HG02588 (cell line): ENCODE data around the gene HSD3B7.
"Not testable (repeated sequence)": the region's sequence is repeated elsewhere in the genome, so short reads cannot be mapped to it uniquely, and the experiment has no call there.

ENCODE experiments used
- ATAC-seq: cut with Tn5 transposase; IDR thresholded peaks from one replicate; pipeline ENCODE4 v1.9.1; 2021; ENCODE audit warnings: mild to moderate bottlenecking, moderate library complexity; ENCODE audit not compliant: unreplicated experiment

Gene HSD3B7

DNA sequence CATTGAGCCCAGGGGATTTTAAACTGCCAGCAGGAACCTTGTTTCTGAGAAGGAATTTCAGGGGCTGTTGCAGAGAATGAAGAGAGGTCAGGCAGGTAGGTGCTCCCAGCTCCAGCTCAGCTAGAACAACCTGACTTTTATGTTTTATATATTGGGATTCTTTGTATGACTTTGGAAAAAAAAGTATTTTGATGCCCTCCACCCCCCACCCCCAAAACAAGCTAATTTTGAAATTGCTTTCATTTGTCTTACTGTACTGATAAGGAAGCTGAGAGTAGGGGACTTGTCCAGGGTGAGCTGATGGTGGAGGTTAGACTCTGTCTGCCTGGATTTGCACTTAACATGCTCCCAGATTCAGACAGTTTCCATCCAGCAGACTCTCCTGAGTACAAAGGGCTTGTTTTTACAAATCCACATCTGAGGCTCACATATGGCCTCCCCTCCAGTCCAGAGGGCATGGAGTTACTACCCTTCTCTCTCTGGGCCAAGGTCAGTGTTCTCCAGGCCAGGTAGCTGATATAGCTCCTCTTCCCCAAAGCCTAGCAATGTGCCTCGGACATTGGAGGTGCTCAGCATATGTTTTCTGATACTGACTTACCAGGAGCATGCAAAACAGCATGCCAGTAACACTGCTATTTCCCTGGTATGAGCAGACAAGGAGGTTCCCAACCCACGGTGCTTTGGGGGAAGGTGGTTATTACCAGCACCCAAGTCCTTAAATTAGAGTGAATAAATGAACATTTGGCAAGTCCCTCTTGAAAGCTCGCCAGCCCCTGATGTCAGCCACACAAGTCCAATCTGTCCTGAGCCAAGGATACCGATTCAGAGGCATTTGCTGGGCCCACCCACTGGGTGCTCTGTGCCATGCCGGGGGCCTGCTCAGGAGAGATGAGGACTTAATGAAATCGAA lies 14.1 kb downstream of the HSD3B7 start:
- no peak for ATAC-seq

DNA sequence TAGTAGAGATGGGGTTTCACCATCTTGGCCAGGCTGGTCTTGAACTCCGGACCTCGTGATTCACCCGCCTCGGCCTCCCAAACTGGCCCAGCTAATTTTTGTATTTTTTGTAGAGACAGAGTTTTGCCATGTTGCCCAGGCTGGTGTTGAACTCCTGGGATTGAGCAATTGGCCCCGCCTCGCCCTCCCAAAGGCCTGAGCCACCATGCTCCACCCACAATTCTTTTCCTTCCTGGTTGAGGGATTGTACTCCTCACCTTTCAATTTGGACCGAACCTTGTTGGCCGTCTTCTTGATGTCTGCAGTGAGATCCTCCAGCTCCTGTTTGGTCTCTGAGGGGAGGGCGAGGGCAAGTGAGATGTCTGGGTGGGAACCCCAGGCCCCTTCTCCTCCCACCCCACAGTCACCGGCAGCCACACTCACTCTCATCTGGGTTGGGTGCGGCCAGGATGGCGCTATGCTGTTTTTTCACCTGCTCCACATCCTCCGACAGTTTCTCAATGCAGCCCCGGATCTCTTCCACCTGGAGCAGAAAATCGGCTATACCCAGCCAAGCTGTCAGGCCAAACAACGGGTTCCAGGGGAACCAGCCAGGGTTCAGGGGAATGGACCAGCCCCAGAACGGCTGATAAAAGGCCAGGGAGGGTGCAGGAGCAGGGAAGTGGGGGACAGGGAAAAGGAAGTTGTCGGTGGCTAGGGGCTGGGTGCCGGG lies 15.8 kb downstream of the HSD3B7 start:
- no peak for ATAC-seq

DNA sequence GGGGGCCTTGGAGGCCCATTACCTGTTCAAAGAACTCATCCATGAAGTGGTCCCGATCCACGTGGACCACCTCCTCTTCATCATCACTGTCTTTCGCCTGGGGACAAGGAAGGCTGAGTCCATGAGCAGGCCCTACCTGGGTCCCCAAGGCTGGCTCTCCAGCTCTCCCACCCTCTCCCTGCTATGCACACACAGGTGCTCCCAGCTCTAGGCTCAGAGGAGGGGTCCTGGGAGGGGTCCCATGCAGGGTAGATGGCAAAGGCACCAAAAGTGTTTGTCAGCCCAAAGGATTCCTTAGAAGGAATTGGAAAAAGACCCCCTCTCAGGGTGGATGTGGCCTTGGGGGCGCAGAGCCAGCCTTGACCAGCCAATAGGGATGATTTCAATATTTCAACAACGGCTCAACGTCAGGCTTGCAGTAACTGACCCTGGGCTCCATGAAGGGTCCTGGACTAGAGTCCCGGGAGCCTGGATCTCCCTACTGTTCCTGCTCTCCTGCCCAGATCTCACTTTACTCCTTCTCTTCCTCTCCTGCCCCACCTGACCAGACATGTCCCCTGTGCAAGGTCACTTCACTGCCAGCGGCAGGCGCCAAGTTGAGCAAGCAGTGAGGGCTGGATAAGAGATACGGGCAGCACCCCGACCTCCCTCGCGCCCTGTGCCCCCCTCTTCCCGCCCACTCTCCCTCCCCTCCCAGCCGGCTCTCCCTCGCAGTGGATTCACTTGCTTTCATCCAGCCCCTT lies 16.7 kb downstream of the HSD3B7 start:
- no peak for ATAC-seq

DNA sequence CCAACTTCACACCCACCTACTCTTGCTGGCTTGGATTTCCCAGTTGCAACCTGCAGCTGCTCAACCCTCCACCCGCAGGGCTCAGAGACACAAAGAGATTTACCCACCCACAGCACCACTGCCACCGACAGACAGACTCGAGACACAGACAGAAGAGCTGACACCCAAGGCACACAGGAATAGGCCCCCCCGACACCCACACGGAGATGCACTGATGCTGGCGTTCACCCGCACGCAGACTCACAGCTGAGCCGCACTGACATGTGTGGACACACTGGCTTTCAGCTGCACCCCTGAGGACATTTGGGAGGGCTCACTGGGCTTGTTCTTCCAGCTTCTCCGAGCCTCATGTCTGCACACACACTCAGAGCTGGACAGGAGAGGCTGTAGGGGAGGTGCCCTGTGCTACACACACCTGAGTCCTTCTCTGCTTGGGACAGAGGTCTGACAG lies 17.3 kb downstream of the HSD3B7 start:
- ATAC-seq: no peak

GRCh38 chr16:31002862-31003341 lies 17.9 kb downstream of the HSD3B7 start:
- no peak for ATAC-seq

GRCh38 chr16:31003744-31004143 lies 18.7 kb downstream of the HSD3B7 start:
- no peak for ATAC-seq

GRCh38 chr16:31004658-31005057 lies 19.7 kb downstream of the HSD3B7 start:
- ATAC-seq: no peak

DNA sequence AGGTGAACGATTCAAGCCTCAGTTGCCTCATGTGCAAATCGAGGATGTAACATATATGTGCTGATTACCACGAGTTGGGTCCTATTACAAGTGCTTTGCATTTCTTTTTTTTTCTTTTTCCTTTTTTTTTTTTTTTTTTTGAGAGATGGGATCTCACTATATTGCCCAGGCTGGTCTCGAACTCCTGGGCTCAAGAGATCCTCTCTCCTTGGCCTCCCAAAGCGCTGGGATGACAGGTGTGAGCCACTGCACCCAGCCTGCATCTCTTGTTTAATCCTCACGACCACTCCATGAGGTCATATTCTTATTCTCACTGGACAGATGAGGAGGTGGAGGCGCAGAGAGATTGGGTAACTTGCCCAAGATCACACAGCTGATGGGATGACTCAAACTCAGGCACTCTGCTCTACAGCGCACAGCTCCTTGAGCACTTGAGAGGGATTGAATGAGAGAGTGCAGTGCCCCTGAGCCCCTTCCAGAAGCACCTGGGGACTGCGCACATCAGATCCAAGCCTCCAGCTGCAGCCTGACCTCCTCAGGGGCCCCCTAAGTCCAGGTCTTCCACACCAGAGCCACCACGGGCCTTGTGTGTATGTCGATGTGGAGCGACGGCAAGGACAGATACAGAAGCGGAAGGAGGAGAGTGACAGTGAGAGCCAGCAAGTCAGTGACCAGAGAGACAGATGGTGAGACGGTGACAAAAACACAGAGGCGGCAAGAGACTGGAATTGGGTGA lies 20.5 kb downstream of the HSD3B7 start:
- no peak for ATAC-seq

DNA sequence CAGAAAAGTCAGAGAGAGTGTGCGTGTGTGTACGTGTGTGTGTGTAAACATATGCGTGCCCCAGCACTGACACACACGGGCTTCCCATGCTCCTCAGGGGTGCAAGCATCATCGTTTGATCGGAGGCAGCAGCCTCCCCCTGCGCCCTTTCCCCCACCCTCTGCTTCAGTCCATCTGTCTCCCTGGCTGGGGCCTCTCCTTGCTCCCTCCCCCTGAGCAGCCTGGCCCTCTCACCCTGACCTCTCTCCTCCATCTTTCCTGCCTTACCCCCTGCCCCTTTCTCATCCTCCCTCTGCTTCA lies 21.0 kb downstream of the HSD3B7 start:
- ATAC-seq: no peak

GRCh38 chr16:31006589-31006988 lies 21.6 kb downstream of the HSD3B7 start:
- no peak for ATAC-seq

- ATAC-seq: no peak
Observed at GRCh38 chr16:31007684-31008083, 22.7 kb downstream of the HSD3B7 start.

DNA sequence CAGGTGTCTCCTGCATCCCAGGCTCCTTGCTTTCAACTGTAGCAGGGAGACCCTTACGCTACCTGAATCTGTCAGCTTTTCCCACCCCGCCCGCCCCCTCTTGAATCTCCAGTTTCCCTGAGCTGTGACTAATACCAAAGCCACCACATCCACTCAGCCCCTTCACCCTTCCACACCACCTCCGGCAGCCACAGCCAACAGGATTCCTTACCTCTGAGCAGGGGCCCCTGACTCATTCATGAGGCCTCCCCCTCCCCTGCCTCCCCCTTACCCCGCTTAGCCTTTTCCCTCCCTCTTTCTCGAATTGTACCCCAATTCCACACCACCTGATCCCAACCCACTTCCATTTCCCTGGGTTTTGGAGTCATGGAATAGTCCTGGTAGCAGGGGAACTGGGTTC lies 23.1 kb downstream of the HSD3B7 start:
- ATAC-seq: no peak

GRCh38 chr16:31008551-31008950 lies 23.5 kb downstream of the HSD3B7 start:
- ATAC-seq: no peak

DNA sequence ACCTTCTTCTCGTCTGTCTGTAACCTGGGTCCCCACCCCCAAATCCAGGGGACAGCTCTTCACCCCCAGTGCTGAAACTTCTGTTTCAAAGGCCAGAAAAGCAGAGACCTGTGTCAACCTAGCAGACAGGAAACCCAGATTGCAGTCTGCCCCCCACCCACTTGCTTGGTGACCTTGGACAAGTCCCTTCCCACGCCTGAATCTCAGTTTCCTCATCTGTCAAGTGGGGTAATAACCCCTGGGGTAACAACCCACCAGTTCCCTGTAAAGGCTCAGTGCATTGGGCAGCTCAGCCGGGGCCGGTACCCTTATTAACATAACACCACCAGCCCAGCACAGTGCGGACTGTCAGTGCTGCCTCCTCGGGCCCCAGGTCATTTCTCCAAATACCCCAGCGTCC lies 24.1 kb downstream of the HSD3B7 start:
- ATAC-seq: no peak

- ATAC-seq: no peak
Observed at GRCh38 chr16:31009894-31010584, 25.0 kb downstream of the HSD3B7 start.

DNA sequence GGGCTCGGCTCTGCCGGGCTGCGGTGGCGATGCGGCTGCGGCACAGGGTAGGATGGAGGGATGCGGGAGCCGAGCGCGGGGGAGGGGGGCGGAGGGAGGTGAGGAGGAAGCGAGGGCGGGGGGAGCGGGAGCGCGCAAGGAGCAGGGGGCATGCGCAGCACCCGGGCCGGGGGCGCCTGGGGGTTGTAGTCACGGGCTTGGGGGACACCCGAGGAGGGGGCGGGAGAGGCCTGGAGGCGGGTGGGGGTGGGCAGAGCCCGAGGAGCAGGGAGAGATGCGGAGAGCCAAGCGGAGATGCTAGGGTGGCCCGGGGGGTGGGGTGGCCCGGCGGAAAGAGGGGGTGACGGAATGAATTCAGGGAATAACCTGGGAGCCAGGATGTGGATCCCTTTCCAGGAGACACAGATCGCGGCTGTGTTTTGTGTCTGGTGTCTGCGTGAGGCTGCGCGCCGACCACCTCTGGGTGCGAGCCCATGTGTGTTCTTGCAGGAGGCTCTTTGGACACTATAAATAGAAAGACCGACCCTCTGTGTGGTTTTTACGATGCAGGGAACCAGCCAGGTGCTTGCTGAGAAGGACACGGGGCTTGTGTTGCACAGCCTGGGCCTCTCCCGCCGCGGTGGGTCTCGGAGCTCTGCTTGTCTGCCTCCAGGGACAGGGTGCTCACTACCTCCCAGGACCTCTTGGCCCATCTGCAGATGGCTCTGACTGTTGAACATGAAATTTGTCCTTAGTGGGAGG lies 25.7 kb downstream of the HSD3B7 start, which contains the start of gene STX1B:
Gene STX1B, minus strand, starts transcription at position 54 of the 741 bp plus-strand sequence. CDS start 242 bp downstream, outside the sequence.
- ATAC-seq: no peak

- not testable (repeated sequence) for ATAC-seq
Observed at GRCh38 chr16:31011815-31012214, 26.8 kb downstream of the HSD3B7 start.

DNA sequence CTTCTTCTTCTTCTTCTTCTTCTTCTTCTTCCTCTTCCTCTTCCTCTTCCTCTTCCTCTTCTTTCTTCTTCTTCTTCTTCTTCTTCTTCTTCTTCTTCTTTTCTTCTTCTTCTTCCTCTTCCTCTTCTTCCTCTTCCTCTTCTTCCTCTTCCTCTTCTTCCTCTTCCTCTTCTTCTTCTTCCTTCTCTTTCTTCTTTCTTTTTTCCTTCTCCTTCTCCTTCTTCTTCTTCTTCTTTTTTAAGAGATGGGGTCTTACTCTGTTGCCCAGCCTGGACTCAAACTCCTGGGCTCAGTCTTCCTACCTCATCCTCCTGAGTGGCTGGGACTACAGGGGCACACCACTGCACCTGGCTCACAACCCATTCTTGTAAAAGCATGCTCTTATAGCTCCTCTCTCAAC lies 28.3 kb downstream of the HSD3B7 start:
- ATAC-seq: not testable (repeated sequence)

DNA sequence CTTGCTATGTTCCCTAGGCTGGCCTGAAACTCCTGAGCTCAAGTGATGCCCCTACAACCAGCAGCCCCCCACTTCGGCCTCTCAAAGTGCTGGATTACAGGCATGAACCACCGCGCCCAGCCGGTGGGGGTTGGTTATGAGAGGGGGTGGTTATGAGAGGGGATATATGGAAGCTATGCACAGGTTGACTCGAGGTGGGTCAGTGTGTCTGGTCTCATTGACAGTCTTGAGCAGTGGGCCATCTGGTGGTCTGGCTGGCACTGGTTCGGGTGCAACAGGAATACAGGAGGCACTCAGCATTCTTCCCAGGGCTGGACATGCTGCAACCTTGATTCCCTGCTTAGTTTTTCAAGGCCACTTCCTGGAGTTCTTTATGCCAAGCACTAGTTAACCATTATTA lies 31.0 kb downstream of the HSD3B7 start:
- no peak for ATAC-seq
